ENCODE data around the gene IQSEC1.

DNA sequence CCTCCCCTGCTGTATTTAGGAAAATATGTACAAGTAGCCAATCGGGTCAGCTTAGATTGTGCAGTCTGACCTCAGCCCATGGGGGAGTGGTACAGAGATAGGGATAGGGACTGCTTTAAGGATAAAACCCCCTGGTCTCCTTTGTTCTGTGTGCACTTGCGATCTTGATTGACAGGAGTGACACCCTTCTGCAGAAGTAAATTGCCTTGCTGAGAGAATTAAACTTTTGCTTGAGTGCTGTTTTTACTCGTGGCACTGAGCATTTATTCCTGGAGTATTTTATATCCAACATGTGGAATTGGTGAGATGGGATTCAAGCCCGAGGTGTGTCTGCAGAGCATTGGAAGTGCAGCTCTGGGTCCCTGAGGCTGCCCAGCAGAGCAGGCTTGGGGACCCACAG is 208.0 kb downstream of the IQSEC1 start:
- TF ChIP-seq YY1 (IDR thresholded peaks at IDR 0.05; ENCODE audit: low read depth) = no peak
- TF ChIP-seq CEBPB (IDR thresholded peaks at IDR 0.05) = no peak
- TF ChIP-seq EGR1 (IDR thresholded peaks at IDR 0.05) = no peak
- no peak for TF ChIP-seq TEAD4 (IDR thresholded peaks at IDR 0.05)
- TF ChIP-seq ZBTB7A (IDR thresholded peaks at IDR 0.05; ENCODE audit: low read depth) = no peak
- TF ChIP-seq, protein P1, sequence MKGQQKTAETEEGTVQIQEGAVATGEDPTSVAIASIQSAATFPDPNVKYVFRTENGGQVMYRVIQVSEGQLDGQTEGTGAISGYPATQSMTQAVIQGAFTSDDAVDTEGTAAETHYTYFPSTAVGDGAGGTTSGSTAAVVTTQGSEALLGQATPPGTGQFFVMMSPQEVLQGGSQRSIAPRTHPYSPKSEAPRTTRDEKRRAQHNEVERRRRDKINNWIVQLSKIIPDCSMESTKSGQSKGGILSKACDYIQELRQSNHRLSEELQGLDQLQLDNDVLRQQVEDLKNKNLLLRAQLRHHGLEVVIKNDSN (IDR thresholded peaks at IDR 0.05) = no peak
- TF ChIP-seq, protein P2, sequence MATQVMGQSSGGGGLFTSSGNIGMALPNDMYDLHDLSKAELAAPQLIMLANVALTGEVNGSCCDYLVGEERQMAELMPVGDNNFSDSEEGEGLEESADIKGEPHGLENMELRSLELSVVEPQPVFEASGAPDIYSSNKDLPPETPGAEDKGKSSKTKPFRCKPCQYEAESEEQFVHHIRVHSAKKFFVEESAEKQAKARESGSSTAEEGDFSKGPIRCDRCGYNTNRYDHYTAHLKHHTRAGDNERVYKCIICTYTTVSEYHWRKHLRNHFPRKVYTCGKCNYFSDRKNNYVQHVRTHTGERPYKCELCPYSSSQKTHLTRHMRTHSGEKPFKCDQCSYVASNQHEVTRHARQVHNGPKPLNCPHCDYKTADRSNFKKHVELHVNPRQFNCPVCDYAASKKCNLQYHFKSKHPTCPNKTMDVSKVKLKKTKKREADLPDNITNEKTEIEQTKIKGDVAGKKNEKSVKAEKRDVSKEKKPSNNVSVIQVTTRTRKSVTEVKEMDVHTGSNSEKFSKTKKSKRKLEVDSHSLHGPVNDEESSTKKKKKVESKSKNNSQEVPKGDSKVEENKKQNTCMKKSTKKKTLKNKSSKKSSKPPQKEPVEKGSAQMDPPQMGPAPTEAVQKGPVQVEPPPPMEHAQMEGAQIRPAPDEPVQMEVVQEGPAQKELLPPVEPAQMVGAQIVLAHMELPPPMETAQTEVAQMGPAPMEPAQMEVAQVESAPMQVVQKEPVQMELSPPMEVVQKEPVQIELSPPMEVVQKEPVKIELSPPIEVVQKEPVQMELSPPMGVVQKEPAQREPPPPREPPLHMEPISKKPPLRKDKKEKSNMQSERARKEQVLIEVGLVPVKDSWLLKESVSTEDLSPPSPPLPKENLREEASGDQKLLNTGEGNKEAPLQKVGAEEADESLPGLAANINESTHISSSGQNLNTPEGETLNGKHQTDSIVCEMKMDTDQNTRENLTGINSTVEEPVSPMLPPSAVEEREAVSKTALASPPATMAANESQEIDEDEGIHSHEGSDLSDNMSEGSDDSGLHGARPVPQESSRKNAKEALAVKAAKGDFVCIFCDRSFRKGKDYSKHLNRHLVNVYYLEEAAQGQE (IDR thresholded peaks at IDR 0.05; ENCODE audit: low read depth) = no peak
- no peak for TF ChIP-seq RAD21 (IDR thresholded peaks at IDR 0.05; ENCODE audit: low read depth)
- TF ChIP-seq EP300 (IDR thresholded peaks at IDR 0.05; ENCODE audit: borderline replicate concordance) = no peak
- TF ChIP-seq, protein P3, sequence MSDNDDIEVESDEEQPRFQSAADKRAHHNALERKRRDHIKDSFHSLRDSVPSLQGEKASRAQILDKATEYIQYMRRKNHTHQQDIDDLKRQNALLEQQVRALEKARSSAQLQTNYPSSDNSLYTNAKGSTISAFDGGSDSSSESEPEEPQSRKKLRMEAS (IDR thresholded peaks at IDR 0.05) = no peak
- no peak for TF ChIP-seq CREB1 (IDR thresholded peaks at IDR 0.05; ENCODE audit: low read depth)
- no peak for TF ChIP-seq NFIC (IDR thresholded peaks at IDR 0.05)

All from Ishikawa (cell line).